ENCODE results near the gene PPFIBP1.
"Not testable (repeated sequence)": the region's sequence is repeated elsewhere in the genome, so short reads cannot be mapped to it uniquely, and the experiment has no call there.

PPFIBP1 gene

DNA sequence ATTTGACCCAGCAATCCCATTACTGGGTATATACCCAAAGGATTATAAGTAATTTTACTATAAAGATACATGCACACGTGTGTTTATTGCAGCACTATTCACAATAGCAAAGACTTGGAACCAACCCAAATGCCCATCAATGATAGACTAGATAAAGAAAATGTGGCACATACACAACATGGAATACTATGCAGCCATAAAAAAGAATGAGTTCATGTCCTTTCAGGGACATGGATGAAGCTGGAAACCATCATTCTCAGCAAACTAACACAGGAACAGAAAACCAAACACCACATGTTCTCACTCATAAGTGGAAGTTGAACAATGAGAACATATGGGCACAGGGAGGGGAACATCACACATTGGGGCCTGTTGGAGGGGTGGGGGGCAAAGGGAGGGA lies 20.9 kb downstream of the PPFIBP1 start:
- DNase-seq, result not testable (repeated sequence)

DNA sequence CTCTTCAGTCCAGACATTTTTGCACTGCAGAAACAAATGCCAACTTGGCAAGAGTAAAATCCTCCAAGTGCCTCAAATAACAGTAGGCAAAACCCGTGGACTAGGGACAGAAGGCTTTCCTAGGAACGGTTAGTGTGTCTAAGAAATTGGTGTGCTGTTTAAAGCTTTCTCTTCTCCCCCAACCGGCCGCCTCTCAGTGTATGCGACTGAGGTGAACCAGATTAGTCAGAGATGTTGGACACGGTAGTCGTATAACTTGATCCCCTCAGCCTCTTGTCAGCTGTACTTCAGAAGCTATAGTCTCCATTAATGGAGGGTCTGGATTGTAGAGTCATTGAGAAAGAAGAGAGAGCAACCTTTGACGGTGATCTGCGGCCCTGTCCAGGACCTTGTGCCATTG lies 21.7 kb downstream of the PPFIBP1 start:
- no peak for DNase-seq

DNA sequence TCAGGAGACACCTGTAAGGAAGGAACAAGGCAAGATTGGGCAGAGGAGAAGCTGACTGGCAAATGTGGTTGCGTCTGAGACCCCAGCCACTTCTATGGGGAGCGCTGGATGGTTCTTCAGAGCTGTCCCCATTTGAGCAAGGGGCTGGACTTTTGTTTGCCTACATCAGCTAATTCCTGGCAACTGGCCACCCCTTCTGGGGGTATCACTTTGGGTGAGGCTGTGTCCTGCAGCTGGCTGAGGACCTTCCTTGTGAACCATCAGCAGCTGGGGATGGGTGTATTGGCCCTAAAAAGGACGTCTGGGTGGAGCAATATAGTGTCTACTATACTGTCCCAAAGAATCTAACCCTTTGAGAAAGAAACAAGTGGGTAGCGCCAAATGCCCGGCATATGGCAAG lies 23.6 kb downstream of the PPFIBP1 start:
- no peak for DNase-seq

DNA sequence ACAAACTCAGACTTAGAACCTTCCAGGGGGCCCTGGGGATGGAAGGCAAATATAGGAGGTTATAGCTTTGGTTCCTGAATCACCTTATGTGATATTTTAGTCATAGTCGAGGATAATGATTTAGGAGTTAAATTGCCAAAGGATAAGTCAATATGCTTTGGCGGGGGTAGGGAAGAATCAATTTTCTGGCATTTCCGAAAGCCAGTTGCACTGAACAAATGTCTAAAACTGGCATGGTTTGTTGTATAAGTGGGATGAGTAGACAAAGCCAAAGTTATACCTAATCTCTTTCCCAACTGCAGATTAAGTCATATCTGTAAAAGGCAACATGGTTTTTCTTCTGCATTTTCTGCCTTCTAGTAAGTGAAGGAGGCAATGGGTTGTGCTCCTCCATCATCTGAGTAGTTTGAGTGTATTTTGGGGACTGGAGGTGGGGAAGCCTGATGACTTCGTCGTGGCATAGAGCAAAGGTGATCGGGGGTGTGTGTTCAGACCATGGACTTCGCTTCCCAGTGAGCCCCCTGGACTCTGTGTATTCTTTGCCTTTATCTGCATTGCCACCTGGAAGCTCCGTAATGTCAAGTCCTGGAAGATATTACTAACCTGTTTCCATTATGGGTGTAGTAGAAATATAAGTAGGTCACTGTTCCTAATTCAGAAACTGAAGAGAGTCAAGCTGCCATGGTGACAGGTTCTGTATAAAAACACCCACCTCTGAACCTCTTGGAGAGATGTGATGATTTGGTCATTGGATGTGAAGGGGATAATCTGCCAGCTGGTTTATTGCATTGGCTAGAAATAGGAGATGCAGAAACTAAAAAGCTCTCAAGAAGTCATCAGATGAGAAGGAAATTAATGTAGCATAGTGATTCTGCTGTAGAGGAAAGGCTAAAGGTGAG lies 24.5 kb downstream of the PPFIBP1 start:
- DNase-seq, result no peak

DNA sequence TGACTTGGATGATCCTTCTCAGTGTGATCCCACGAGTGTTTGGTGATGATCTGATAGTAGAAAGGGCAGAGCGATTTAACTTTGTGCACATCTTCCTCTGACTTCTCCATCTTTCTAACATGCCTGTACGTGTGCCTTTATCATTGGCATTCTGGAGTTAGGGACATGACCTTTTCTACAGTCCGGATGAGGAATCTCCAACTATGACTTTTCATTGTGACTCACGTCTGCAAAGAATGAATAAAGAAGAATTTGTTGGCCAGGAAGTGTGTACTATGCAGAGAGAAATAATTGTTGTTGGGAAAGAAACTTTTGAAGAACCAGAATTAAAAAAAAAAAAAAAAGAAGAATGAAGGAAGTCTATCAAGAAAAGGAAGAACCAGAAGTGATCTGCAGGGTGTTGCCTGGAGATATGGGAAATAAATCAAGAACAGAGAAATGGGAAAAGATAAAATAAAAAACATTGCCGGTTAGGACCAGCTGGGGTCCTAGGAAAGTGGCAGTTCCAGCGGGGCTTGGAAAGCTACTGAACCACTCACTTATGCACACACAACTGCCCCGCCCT lies 25.3 kb downstream of the PPFIBP1 start:
- peak; percentile 88 for DNase-seq

DNA sequence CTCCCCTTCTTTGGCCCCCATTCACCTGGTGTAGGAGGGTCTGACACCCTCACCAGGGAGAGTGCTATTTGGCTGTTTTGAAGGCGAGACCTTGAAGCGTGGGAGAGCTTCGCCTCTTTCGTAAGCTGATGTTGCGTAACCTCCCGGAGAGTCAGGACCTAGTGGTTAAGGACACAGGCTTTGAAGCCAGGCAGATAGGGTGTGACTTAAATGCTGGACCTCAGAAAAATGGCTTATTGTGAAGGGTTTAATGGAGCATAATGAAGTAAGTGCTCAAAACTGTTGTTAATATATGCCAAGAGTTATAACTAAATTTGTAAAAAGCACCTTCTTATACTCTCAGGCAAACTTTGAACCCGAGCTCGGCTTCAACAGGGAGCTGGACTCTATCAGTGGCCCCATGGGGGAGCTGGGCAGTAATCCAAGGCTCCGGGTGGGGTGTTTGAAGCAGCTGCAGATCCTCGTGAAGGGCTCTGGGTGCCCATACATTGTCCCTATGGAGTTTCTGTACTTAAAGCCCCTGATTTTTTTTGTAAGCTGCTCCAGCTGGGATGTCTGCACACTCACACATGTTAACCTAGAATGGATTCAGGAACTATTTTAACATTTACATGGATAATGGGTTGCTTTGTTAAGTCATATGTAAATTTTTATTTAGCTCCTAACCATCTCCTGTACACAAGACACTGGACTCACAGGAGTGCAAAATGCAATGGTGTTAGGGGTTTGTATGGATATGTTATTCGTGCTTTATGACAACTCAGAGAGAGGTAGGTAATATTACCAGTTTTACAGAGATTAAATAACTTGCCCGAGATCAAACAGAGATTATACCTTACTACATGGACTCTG lies 26.0 kb downstream of the PPFIBP1 start:
- DNase-seq, result peak; percentile 96

DNA sequence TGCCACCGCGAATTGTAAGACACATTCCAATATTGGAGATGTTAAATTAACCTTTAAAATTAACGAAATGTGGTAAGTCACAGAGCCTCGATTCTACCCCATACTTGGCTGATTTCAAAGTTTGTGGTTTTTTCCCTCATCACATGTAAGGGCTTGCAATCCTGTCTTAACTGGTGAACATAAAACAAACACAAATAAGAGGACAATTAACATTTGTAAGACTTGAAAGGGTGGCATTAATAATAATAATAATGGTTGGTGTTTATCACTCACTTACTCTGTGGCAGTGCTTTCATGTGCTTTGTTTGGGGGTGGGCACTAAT lies 26.6 kb downstream of the PPFIBP1 start:
- no peak for DNase-seq

DNA sequence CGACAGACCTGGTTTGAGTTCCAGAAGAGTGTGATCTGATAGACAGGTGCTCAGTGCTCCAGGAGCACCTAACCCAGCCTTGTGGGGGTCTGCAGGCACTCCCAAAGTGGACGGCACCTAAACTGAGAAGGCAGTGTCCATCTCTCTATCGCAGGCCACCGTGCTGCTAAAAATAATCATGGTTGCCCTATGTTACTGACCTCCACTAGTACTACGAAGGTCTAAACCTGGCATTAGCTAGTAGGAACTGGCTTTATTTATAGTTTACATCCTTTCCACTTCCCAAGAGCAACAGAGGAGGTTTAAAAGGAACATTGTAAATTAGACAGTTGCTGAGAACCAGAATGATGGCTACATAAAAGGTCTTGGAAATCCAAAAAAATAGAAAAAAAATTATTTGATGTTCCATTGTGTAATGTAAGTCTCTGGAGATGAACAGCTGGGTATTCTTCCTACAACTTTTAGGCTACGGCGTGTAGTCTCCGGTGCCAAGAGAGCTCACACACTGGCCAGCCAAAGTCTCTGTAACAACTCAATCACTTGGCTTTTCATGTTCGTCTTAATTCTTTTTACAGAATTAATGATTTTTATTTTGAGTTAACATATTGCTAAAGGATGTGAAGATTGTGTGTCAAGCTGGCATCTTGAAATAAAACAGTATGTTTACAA lies 27.3 kb downstream of the PPFIBP1 start:
- DNase-seq, result no peak

DNA sequence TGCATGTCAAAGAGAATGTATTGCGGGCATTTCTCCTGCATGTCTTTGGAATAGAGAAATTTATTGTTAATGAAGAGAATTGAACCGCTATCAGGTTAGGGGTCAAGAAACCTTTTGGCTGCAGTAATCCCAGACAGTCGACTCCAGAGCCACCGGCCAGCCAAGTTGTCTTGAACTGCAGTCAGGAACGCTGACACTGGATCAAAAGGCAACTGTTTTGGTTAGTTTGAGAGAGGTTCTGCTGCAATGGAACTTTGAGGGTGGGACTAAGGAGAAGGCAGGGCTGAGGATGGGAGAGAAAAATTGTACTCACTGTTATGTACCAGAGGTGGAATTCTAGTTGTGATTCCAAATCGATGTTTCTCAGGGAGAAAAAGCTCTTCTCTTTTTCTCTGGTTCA lies 28.2 kb downstream of the PPFIBP1 start:
- DNase-seq, result no peak

DNA sequence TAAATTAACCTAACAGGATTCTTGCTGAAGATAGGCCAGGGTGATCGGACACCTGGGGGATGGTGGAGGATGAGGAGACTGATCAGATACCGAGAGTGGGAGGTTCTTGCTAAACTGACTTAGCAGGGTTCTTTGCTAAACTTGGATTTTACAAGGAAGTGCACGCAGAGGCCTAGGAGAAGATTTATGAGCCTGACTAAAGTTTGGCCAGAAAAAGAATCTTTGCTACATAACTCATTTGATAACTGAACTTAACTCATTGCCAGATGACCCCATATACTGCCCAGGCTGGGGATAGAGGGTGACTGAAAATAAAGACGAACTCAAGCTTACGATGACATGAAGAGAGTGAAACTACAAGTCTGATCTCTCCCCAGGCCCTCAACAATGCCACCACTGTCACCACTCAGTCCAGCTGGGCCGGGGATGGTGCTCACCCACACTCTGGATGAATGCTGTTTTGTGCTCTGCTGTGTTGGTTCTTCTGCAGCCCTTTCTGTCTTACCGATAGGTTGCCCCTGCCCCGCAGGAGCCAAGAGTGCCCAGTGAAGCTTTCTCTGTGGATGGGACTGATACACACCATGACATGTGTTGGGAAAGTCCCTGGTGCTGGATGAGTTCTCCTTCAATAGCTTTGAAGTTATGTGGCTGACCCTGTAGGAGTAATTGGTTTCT lies 29.0 kb downstream of the PPFIBP1 start:
- peak; percentile 38 for DNase-seq

DNA sequence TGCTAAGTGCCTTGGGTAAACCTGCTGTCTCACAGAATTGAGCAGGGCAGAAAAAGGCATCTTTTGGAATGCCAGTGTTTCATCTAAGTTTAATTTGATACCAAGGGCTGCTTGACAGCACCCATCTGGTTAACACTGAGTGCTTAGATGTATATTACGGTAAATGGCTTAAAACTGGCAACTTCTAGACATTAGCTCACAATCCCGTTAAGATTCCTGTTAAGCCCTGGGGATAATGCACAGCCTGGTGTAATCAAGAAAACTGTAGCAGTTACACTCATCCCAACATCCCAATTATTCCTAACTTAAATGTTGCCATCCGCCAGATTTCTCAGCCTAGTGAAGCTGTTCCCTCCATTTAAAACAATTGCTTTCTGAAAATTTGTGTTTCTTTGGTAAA lies 29.9 kb downstream of the PPFIBP1 start:
- DNase-seq, result no peak

DNA sequence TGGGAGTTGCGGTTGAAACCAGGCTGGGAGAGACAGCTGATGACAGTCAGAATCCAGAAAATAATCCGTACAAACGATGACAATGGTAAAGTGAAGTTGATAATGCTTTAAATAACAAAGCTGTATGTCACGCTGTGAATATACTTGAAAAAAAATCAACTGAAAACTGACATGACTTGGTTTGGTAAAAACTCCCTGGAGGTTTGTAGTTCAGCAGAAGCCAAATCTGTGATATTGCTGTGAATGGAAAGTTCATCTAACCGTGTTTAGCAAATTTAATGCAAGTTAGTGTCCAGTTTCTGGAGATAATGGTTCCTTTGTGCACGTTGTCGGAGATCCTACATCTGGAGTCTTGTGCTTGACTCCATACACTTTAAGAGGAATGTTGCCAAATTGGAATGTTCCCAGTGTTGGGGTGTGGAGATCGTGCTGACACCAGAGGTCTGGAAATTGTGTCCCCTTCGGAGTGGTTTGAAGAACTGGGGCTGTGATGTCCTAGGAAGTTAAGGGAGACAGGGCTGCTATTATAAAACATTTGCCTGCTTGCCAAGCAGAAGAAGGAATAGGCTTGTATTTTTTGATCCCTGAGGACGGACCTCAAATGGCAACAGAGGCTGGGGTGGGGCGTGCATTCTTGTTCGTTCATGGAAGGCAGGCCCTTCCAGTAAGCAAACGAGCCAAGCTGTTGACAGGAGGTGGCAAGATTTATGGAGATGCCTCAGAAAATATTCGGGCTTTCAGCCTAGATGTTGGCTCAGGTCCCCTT lies 30.6 kb downstream of the PPFIBP1 start:
- peak; percentile 73 for DNase-seq

DNA sequence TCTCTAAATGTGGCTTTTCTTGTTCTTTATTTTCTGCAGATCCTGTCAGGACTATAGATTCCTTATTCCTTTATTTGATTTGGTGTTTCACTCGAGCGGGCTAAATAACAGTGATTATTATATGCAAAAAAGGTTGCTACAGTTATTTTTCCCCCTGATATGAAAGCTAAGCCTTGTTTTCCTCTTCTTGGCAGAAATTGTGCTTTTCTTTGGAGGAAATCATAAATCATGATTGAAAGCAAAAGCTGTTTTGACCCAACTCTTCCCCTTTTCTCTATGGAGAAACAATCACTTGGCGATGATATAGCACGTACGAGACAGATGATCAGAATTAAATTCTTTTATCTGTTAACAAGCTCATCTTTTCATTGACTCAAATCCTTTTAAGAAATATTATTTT lies 31.4 kb downstream of the PPFIBP1 start:
- DNase-seq, result no peak

DNA sequence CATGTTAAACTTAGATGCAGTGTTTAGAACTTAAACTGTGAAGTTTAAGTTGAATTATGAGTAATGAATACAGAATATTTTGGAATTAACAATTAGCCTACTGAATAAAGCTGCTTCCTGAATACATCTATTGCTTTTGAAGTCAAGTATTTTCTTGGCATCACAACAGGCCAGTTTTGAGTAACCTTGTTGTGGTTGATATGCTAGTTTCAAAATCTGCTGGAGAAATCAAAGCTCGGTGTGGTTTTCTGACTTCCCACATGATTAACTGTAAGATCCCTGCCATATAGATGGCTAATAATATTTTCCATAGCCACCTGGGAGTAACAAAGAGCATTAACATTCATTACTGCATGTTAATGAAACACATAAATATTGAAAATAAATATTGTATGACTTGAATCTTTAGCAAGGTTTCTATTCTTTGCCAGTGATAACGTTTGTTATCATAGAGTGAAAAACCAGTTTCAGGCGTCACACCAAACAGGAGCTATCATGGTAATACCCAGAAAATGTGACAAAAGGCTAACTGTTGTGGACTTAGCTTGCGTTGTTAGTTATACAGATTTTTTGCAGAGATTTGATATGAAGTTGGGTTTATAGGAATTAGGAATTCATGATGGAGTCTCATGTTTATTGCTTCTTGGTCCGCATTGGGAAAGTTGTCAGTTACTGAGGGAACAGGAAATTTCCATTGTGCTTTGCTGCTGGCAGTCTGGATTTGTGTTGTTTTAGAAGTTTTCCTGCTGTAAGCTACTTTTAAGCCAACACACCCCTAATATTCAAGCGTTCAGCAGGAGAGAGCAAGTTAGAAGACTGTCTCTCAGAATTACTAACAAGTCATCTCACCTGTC lies 32.1 kb downstream of the PPFIBP1 start:
- DNase-seq, result no peak

DNA sequence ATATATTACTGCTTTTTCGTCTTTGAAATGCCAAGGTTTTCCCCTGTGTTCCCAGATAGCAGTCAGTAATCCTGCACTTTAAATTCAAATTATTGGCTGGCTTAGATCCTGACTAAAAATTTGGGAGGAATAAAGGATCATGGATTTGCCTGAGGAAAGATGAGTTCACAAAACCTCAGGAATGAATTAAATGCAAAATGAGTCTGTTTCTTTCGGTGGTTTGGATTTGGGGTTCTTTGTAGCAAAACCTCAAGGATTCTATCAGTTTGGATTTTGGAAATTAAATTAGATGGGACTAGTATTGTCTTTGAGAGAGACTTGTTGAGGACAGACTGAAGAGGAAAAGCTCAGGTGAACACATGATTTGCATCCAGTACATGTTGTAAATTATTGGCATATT lies 36.1 kb downstream of the PPFIBP1 start:
- DNase-seq, result no peak

DNA sequence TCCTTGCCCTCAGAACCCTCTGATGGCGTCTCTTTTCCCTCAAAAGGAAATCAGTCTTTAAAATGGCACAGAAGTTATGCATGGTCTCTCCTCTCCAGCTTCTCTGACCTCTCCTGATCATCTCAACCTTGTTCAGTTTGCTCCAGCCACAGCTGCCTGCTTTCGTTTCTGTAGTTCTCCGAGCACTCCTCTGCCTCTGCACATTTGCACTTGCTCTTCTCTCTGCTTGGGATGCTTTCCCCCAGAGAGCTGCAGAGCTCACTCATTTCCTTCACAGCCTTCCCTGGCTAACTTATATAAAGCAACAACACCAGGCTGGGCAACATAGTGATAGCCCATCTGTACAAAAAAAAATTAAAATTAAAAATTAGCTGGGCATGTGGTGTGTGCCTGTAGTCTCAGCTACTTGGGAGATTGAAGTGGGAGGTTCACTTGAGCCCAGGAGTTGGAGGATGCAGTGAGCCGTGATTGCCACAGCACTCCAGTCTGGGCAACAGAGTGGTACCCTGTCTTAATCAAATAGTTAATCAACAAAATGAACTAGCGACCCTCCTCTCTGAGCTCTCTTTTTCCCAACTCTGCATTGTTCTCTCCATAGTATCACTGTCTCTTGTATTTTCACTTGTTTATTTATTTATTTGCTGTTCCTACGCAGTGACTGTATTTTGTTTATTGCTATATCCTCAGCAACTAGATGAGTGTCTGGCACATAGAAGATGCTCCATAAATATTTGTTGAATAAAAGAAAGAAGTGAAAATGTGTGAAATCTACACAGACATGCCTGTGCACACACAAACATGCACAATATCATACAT lies 37.7 kb downstream of the PPFIBP1 start:
- no peak for DNase-seq

DNA sequence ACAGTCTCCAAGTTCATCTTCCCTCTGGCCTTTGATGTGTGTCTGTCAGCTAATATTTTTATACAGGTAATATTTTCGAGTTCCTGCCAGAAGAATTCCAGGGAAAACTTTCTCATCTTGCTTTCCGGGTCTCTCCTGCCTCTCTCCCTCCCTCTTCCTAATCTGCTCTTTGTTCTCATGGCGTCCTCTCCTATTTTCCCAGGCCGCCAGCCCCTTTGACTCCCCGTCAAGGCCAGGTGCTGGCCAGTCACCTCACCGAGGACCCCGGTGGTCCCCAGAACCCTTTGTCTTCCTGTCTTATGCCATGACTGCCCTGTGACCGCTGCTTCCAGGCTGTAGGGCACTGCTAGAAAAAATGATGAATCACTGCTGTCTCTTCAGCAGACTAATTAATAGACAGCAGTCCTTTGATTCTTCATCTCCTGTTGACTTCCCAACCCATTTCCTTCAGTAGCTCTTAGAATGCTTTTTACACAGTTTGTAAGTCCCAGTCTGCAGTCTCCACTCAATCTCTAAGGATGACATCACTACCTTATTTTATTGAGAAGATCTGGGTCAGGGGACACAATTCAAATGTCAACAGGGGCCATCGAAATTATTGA lies 40.7 kb downstream of the PPFIBP1 start:
- DNase-seq, result no peak

DNA sequence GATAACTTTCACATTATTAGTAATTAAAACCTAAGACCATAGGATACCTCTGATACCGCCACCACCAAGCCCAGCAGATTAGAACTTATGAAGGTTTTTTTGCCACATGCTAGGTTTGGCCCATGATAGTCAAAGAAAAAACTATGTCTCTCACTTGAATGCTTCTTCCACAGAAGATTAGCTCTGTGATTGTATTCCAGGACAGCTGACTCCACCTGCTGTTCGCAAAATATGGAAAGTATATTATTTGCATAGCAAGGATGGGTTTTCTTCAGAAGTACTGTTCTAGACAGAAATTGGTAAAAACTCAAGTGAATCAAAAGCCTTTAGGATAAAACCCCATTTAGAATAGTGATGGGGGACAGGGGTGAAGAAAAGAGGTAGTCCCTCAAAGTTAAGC lies 42.2 kb downstream of the PPFIBP1 start:
- DNase-seq, result no peak

DNA sequence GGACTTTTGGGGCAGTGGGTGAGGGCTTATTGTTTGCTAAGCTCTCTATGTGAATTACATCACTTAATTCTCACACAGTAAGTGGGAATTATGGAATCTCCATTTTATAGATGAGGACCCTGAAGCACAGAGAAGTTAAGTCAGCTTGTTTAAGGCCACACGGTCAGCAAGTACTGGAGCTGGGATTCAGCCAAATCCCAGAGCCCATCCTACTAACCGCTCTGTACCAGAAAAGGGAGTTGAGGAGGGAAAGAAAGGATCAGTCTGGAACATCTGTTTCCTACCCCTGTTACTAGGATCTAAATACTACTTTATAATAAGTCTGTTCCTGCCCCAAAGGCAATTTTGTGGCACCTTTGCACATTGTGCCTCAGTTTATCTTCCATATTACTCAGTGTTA lies 42.6 kb downstream of the PPFIBP1 start:
- no peak for DNase-seq

DNA sequence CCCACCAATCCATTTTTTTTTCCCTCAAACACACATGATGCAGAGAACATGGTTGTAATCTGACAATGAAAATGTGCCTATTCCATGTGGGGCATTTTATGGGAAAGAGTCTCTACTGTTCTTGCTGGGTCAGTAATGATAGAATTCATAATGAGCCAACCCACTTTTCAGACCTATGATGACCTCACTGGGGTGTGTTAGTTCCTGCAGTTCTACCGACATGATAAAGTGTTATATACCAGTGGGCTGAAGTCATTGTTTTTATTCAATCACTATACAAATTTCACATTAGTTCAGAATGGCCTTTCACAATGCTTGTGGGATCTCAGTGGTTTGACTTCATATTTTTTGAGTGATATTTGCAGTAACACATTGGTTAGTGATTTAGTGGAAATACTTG lies 47.5 kb downstream of the PPFIBP1 start:
- DNase-seq, result peak; percentile 90
